ENCODE results near the gene FAR2.

The FAR2 gene

DNA sequence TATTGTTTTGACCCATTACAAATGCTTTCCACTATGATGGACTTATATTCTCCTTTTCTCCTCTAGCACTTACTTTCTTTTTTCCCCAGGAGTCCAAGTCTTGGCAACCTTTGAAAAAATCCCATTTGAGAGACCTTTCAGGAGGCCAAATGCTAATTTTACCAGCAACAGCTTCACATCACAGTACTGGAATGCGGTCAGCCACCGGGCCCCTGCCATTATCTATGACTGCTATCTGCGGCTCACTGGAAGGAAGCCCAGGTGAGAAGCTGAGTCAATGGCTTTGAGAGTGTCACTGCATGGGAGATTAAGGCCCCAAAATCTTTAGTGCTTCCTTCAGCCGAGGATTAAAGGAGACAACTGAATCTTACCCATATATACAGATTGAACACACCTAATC, 167.7 kb downstream of the FAR2 start:
- no peak for ATAC-seq
- H3K4me1 Mint-ChIP-seq, result peaks cover 9% of the 10 kb centered on the region
- H3K9me3 Mint-ChIP-seq, result no peaks in the 10 kb centered on the region
- H3K4me3 Mint-ChIP-seq, result no peak overlapping the region
- no peaks in the 10 kb centered on the region for H3K27me3 Mint-ChIP-seq
- no peak overlapping the region for H3K27ac Mint-ChIP-seq
- DNase-seq, result no peak
- H3K36me3 Mint-ChIP-seq (ENCODE audit: low read depth), result peaks cover 1% of the 10 kb centered on the region

GRCh38 chr12:29317556-29318363, 168.7 kb downstream of the FAR2 start:
- no peak overlapping the region for H3K27ac Mint-ChIP-seq
- no peaks in the 10 kb centered on the region for H3K9me3 Mint-ChIP-seq
- peaks cover 9% of the 10 kb centered on the region for H3K4me1 Mint-ChIP-seq
- DNase-seq (peak; percentile 8), ATAC-seq (peak; percentile 99)
- H3K27me3 Mint-ChIP-seq, result no peaks in the 10 kb centered on the region
- peaks cover 10% of the 10 kb centered on the region for H3K36me3 Mint-ChIP-seq (ENCODE audit: low read depth)
- H3K4me3 Mint-ChIP-seq, result no peak overlapping the region

DNA sequence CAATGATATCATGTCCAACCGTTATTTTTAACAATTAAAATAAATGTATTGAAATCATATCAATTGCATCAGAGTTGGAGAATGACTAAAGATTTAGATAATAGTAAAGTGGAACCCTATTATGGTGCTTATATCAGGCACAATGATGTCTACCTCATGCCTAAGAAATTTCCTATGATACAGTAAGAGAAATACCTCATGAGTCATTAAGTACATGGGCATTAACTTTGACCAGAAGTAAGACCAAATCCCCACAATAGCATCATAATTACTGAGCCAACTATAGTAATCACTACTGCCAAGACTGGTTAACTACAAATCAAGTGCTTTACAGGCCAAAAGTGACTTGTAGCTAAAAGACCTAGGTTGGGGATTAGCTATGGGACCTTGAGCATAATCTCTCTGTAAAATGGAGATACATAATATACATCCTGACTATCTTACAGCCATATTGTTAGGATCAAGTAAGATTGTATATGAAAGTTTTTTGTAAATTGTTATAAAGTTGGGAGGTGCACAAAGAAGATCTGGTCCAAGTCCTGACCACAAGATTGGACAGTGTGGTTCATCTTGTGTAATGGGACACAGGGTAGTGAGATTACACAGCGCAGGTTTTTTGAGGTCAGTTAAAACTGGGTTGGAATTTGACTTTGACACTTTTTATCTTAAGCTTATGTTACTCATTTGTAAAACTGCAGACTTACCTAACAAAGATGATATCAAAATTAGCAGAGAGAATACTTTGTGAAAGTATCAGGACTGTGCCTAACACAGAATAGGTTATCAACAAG, 171.4 kb downstream of the FAR2 start:
- ATAC-seq, result peak; percentile 21
- DNase-seq, result no peak
- H3K4me1 Mint-ChIP-seq, result peaks cover 9% of the 10 kb centered on the region
- H3K27me3 Mint-ChIP-seq, result no peaks in the 10 kb centered on the region
- no peak overlapping the region for H3K4me3 Mint-ChIP-seq
- peaks cover 26% of the 10 kb centered on the region for H3K36me3 Mint-ChIP-seq (ENCODE audit: low read depth)
- no peaks in the 10 kb centered on the region for H3K9me3 Mint-ChIP-seq
- no peak overlapping the region for H3K27ac Mint-ChIP-seq

GRCh38 chr12:29322157-29322556, 173.1 kb downstream of the FAR2 start:
- DNase-seq, result no peak
- H3K27me3 Mint-ChIP-seq, result no peaks in the 10 kb centered on the region
- H3K36me3 Mint-ChIP-seq (ENCODE audit: low read depth), result peaks cover 32% of the 10 kb centered on the region
- H3K27ac Mint-ChIP-seq, result no peak overlapping the region
- H3K9me3 Mint-ChIP-seq, result peaks cover 4% of the 10 kb centered on the region
- H3K4me3 Mint-ChIP-seq, result no peak overlapping the region
- H3K4me1 Mint-ChIP-seq, result peaks cover 9% of the 10 kb centered on the region
- no peak for ATAC-seq

DNA sequence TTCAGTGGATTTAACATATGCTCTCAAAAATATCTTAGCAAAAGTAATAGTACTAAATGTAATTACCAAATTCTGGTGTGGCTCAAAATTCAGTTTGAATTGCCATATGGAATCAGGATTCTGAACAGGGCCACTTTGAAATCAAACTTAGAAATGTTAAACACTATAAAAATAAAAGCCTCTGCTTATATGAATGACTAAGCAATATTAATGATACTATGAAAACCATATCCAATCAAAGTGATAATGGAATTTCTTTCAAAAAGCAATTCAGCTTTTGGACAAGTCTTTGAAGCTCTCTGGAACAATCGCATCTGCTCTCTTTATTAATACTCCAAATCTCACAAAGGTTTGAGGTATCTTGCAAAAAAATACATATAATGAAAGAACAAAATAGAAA, 180.3 kb downstream of the FAR2 start:
- no peaks in the 10 kb centered on the region for H3K4me1 Mint-ChIP-seq
- DNase-seq (no peak), ATAC-seq (no peak)
- peaks cover 4% of the 10 kb centered on the region for H3K9me3 Mint-ChIP-seq
- no peaks in the 10 kb centered on the region for H3K27me3 Mint-ChIP-seq
- no peak overlapping the region for H3K27ac Mint-ChIP-seq
- no peak overlapping the region for H3K4me3 Mint-ChIP-seq
- peaks cover 13% of the 10 kb centered on the region for H3K36me3 Mint-ChIP-seq (ENCODE audit: low read depth)

DNA sequence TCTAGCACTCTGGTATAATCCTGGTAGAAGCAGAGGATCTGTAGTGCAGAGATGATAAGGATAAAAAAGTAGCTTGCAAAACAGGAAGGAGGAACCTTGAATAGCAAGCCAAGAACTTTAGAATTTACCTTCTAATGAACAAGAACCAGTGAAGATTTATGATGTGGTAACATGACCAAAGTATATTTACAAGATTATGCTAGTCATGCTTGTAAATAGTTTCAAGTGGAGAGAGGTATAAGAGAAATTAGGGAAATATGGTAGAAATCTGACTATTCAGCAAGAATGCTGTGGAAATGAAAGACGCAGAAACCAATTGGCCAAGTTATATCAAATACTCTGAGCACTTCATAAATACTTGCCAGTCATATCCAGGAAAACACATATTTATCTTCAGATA, 184.1 kb downstream of the FAR2 start:
- H3K36me3 Mint-ChIP-seq (ENCODE audit: low read depth), result peaks cover 4% of the 10 kb centered on the region
- H3K9me3 Mint-ChIP-seq, result no peaks in the 10 kb centered on the region
- ATAC-seq (no peak), DNase-seq (no peak)
- no peak overlapping the region for H3K4me3 Mint-ChIP-seq
- H3K27ac Mint-ChIP-seq, result no peak overlapping the region
- H3K27me3 Mint-ChIP-seq, result no peaks in the 10 kb centered on the region
- H3K4me1 Mint-ChIP-seq, result no peaks in the 10 kb centered on the region

- Mint-ChIP-seq H3K4me1 (no peaks in the 10 kb centered on the region), H3K27ac (no peak overlapping the region), H3K36me3 (ENCODE audit: low read depth) (peaks cover 4% of the 10 kb centered on the region), H3K4me3 (no peak overlapping the region), H3K9me3 (no peaks in the 10 kb centered on the region), H3K27me3 (no peaks in the 10 kb centered on the region)
- DNase-seq (no peak), ATAC-seq (no peak)
These were observed 185.9 kb downstream of the FAR2 start for GRCh38 chr12:29334937-29335336.

DNA sequence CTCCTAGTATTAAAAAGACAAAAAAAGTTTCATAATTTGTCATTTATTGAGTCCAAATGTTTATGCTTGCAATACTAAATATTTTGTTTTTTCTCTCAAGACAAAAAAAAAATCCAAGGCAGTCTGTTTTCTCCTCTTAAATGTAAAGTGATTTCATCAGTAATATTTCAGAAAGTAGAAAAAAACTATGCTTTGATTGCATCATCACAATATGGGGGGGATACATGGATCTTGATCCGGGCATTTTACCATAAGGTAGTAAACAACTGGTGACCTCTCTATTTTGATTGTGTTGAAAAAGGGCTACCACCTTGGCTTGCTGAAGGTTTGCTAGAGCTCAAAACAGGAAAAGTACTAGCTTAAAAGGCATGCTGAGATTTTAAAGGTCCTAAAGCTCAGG, 188.2 kb downstream of the FAR2 start:
- Mint-ChIP-seq H3K4me1 (no peaks in the 10 kb centered on the region), H3K27me3 (no peaks in the 10 kb centered on the region), H3K36me3 (ENCODE audit: low read depth) (peaks cover 14% of the 10 kb centered on the region), H3K27ac (no peak overlapping the region), H3K9me3 (no peaks in the 10 kb centered on the region), H3K4me3 (no peak overlapping the region)
- DNase-seq (no peak), ATAC-seq (no peak)

DNA sequence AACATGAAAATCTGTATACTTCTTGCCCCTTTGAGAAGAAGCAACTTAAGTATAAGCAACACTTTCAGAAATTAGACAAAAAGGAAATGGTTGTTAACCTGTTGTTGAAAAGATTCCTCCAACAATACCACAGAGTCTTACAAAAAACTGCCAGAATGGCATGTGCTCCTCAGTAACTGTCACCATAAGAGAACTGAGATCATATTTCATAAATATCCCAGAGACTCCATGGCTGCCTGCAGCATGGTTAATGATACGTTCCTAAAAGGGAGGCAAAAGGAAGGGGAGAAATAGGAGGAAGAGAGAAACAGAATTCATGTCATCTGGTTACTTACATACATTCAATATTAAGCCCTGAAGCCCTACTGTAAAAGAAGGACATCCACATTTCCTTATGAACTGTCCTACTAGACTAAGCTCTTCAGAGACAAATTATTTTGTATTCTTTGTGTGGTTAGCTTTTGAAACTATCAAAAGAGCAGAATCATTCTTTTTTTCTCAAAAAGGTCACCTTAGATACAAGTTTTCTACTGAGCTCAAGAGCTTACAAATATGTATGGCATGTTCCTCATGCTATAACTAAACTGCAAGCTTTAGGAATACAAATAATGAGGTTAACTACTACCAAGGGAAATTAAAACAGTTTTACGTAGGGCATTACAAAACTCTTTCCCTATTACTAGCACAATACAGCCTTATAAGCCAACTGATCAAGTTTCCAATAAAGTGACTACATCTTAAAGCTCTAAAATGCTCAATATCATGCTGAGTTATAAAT, 194.1 kb downstream of the FAR2 start:
- H3K36me3 Mint-ChIP-seq (ENCODE audit: low read depth), result peaks cover 33% of the 10 kb centered on the region
- ATAC-seq, result no peak
- no peaks in the 10 kb centered on the region for H3K27me3 Mint-ChIP-seq
- H3K4me3 Mint-ChIP-seq, result no peak overlapping the region
- no peaks in the 10 kb centered on the region for H3K9me3 Mint-ChIP-seq
- H3K27ac Mint-ChIP-seq, result no peak overlapping the region
- H3K4me1 Mint-ChIP-seq, result peaks cover 13% of the 10 kb centered on the region
- no peak for DNase-seq

GRCh38 chr12:29346769-29347421, 197.8 kb downstream of the FAR2 start:
- no peaks in the 10 kb centered on the region for H3K27me3 Mint-ChIP-seq
- no peak overlapping the region for H3K4me3 Mint-ChIP-seq

GRCh38 chr12:29350080-29350479, 201.0 kb downstream of the FAR2 start:
- H3K27ac Mint-ChIP-seq, result no peak overlapping the region
- peaks cover 20% of the 10 kb centered on the region for H3K36me3 Mint-ChIP-seq (ENCODE audit: low read depth)
- H3K4me1 Mint-ChIP-seq, result peaks cover 13% of the 10 kb centered on the region
- ATAC-seq (no peak), DNase-seq (no peak)
- no peak overlapping the region for H3K4me3 Mint-ChIP-seq
- H3K9me3 Mint-ChIP-seq, result no peaks in the 10 kb centered on the region
- H3K27me3 Mint-ChIP-seq, result no peaks in the 10 kb centered on the region

More at GRCh38 chr12:29346769-29347421, 197.8 kb downstream of the FAR2 start:
- H3K9me3 Mint-ChIP-seq, result no peaks in the 10 kb centered on the region
- peaks cover 31% of the 10 kb centered on the region for H3K36me3 Mint-ChIP-seq (ENCODE audit: low read depth)
- peak; percentile 98 for ATAC-seq
- H3K4me1 Mint-ChIP-seq, result peaks cover 13% of the 10 kb centered on the region
- peak overlapping the region; percentile 78 for H3K27ac Mint-ChIP-seq
- no peak for DNase-seq

DNA sequence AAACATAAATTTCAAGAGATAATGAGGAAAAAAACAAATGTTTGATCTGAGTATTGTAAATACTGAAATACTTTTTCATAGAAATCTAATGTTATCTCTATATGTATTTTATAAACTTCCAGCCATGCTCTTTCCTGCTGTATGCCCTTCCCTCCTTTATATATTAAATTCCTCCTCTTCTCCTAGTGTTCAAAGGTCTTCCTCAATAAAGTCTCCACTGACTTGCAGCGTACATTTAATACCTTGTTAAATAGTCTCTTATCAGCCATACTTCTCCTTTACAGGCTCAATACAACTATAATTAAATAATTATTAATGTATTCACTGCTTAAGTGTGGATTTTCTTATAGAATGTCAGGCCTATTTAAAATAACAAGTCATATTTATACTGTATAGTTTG, 205.9 kb downstream of the FAR2 start:
- Mint-ChIP-seq H3K9me3 (no peaks in the 10 kb centered on the region), H3K27ac (no peak overlapping the region), H3K36me3 (ENCODE audit: low read depth) (peaks cover 26% of the 10 kb centered on the region), H3K4me1 (no peaks in the 10 kb centered on the region), H3K27me3 (no peaks in the 10 kb centered on the region), H3K4me3 (no peak overlapping the region)
- ATAC-seq (no peak), DNase-seq (no peak)

DNA sequence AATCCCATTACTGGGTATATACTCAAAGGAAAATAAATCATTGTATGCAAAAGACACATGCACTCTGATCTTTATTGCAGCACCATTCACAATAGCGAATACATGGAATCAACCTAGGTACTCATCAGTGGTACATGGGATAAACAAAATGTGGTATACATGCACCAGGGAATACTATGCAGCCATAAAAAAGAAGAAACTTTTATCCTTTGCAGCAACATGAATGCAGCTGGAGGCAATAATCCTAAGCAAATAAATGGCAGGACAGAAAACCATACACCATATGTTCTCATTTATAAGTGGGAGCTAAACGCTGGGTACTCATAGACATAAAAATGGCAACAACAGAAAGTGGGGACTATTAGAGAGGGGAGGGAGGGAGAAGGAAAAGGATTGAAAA, 216.0 kb downstream of the FAR2 start:
- DNase-seq (no peak), ATAC-seq (no peak)
- Mint-ChIP-seq H3K9me3 (no peaks in the 10 kb centered on the region), H3K27me3 (no peaks in the 10 kb centered on the region), H3K4me1 (peaks cover 9% of the 10 kb centered on the region), H3K27ac (no peak overlapping the region), H3K4me3 (no peak overlapping the region), H3K36me3 (ENCODE audit: low read depth) (peaks cover 48% of the 10 kb centered on the region)

DNA sequence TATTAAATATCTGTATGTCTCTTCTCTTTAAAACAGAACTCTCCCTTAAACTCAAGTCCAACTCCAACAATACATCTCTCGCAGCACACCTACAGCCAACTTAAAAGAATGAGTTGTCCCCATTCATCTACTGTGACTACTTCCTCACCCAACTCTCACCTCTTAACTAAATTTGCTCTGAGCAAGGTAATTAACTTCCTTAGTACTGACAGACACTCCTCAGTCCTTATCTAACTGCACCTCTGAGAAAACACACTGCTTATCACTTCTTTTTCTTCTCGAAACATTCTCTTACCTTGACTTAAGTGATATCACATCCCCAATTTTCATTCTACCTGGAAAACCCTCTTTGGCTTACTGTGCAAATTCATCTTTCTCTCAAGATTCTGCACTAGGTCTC, 224.9 kb downstream of the FAR2 start:
- Mint-ChIP-seq H3K27ac (no peak overlapping the region), H3K36me3 (ENCODE audit: low read depth) (peaks cover 30% of the 10 kb centered on the region)

More for the DNA sequence above, 224.9 kb downstream of the FAR2 start:
- Mint-ChIP-seq H3K27me3 (no peaks in the 10 kb centered on the region), H3K4me3 (no peak overlapping the region), H3K4me1 (peaks cover 34% of the 10 kb centered on the region), H3K9me3 (no peaks in the 10 kb centered on the region)
- no peak for ATAC-seq
- DNase-seq, result no peak

Data from activated naive CD8-positive, alpha-beta T cell treated with anti-CD3 and anti-CD28 coated beads, Interleukin-2, amount 50 U/mL, for 24 hours (primary cell).